SKM-1 treated with dmso at 0.1 percent for 144 hours (cell line): Measurements from ENCODE around the gene CALML4.
"Not testable (repeated sequence)": the region's sequence is repeated elsewhere in the genome, so short reads cannot be mapped to it uniquely, and the experiment has no call there.

Experiments used
- DNase-seq: peaks from one replicate; lab custom pipeline; 2025; ENCODE audit not compliant: unreplicated experiment; lab: John Stamatoyannopoulos, UW

CALML4 gene, protein sequence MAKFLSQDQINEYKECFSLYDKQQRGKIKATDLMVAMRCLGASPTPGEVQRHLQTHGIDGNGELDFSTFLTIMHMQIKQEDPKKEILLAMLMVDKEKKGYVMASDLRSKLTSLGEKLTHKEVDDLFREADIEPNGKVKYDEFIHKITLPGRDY

DNA sequence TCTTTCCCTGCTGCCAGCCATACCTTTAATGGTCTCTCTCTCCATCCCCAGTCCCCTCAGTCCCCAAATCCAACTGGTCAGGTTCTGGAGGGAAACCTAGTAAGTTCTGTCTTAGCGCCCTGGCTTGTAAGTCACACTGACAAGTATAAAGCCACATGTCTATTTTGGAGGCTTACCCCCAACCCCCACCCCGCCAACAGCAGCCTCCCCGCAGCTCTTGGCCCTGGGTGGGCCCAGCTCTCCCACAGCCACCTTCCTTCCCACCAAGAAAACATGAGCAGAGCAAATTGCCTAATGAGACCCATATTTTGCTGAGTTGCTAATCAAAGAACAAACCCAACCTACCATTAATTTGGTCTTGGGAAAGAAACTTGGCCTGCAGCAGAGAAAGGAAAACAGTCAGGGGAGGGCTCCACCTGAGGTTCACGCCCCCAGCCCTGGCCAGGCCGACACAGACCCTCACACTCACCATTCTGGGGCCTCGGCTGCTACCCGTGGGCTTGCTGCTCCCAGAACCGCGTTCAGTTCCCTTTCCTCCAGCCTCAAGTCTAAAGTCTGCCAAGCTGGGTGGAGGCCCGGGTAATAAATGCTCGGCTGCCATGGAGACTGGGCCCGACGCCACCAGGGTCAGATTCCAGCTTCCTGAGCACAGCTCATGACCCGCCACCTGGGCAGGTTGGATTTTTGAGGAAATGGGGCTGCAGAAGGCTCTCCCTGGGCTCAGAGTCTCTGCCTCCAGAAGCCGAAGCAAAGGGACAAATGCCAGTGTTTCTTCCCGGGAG, at the start of gene CALML4:
Gene CALML4, minus strand, starts transcription at position 557 of the 782 bp plus-strand sequence. Its CDS starts 85 bp downstream, at position 472.
- DNase-seq, result no peak

DNA sequence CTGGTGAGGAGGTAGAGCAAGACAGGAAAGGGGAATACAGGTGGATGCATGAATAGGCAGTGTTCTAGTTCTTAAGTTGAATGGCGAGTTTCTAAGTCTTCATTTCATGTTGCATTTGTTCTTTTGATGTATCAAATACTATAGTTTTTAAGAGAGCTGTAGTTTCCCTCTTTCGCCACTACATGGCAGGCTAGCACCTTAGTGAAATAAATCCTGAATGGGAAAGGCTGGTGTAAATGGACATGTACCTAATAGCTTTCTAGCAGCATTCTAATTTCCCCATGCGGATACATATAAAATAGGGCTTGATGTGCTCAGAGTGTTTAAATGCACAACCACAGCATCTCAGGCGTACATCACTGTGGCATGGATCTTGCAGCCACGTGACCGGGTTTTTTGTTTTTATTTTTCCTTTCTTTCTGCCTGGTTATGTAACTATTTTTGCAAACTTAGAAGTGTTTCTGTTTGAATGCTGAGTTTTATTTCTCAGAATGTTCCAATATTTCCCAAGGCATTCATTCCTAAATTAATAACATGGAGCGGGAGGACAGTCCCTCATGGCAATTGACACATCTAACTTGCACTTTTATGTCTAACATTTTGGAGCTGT, 47.9 kb upstream of the CALML4 start:
- DNase-seq, result peak; percentile 84

DNA sequence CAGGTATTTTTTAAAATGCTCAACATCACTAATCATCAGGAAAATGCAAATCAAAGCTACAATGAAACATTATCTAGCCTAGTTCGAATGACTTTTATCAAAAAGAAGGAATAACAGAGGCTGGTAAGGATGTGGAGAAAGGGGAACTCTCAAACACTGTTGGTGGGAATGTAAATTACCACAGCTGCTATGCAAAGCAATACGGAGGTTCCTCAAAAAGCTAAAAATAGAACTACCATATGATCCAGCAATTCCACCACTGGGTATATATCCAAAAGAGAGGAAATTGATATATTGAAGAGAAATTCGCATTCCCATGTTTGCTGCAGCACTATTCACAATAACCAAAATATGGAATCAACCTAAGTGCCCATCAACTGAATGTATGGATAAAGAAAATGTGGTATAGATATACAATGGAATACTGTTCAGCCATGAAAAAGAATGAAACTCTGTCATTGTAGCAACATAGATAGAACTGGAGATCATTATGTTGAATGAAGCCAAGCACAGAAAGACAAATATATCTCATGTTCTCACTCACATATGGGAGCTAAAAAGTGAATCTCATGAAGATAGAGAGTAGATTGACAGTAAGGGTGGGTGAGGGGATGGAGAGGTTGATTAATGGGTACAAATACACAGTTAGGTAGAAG, 44.1 kb upstream of the CALML4 start:
- DNase-seq, result peak; percentile 70

DNA sequence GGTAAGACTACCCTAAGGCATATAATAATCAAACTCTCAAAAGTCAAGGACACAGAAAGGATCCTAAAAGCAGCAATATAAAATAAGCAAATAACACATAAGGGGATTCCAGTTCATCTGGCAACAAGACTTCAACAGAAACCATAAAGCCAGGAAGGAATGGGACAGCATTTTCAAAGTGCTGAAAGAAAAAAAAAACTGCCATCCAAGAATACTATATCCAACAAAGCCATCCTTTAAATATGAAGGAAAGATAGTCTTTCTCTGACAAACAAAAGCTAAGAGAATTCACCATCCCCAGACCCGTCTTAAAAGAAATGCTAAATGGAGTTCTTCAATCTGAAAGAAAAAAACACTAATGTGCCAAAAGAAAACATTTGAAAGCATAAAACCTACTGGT, 39.1 kb upstream of the CALML4 start:
- no peak for DNase-seq

DNA sequence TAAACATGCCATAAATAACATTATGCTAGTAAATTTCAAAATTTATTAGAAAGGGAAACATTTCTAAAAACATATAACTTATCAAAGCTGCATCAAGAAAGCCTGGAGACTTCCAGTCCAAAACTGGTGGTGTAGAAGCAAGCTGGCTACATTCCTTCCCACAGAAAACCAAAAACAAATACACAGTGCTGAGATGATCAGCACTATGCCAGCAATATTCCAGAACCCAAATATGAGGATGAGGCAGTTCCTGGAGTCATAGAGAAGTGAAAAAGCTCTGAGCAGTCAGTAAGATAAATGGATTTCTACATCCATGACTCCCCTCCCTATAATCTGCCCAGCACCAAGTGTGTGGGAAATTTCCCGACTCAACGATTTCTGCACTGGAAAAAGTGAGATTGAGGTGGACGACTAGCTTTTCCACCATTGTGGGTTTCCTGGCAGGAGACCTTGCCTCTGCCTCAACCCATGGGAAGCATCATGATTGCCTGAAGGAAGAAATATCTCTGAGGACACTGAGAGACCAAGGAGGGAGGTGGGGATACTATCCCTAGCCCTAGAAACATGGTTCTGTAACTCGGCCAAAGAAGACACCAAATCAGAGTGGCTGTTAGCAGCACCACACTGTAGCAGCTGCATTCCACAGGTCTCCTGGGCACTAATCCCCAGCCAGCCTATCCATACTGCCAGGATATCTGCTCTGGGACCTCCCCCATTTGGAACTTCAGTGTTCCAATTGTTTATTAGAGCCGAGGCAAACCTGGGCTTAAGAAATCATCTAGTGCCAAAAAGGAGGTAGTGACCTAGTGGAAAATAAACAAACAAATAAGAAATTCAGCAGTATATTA, 36.2 kb upstream of the CALML4 start:
- no peak for DNase-seq

DNA sequence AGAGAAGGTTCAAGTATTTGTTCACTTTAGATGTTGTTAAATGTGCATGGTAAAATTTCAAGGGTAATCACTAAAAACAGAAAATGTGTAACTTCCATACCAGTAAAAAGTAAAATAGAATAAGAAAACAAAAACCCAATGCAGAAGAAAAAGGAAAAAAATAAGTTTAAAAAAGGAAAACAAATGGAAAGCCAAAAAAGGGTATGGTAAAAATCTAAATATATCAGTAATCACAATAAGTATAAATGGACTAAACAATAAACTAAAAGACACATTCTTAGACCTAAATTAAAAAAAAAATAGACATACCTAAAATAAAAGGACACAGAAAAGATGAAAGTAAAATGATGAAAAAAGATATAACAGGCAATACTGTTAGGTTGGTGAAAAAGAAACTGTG, 33.9 kb upstream of the CALML4 start:
- DNase-seq, result no peak

DNA sequence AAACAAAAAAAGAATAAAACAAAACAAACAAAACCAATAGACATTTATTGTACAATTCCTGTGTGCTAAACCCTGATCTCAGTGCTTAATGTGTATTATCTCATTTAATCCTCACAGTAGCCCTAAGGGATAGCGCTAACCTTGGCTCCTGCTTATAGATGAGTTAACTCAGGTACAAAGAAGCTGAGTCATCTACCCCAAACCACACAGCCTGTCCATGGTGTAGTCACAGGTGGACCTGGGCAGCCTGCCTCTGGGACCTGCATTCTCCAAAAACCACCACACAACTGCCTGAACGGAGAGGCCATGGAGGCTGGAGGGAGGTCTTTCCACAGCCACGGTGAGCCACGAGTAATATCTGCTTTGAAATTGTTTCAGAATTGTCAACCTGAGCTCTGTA, 29.9 kb upstream of the CALML4 start:
- DNase-seq, result no peak

DNA sequence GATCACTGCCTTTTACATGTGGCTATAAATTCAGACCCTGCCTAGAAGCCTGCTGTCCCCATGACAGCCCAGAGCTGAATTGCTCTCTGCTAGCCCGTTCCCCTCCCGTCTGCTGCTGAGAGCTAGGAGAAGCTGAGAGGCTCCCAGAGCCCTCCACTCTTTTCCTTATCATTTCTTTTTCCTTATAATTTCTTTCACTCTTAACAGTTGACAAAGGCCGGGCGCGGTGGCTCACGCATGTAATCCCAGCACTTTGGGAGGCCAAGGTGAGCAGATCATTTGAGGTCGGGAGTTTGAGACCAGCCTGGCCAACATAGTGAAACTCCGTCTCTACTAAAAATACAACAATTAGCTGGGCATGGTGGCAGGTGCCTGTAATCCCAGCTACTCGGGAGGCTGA, 29.4 kb upstream of the CALML4 start:
- DNase-seq, result not testable (repeated sequence)

DNA sequence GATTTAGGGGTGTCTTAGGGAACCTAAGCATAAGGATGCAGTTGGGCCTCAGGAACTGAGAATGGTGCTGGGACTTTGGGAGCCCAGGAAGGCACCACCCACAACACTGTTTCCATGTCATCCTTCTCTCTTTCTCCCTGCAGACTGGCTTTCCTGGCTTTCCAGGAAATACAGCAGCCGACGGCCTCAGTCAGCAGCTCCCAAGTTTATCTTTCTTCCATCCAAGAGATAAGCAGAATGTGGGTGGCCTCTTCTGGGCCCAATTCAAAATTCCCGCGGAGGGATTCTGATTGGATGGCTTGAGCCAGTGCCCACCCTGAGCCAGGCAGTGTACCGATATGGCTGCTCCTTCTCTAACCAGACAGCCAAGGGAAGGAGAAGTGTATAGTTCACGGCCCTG, 28.9 kb upstream of the CALML4 start:
- no peak for DNase-seq

DNA sequence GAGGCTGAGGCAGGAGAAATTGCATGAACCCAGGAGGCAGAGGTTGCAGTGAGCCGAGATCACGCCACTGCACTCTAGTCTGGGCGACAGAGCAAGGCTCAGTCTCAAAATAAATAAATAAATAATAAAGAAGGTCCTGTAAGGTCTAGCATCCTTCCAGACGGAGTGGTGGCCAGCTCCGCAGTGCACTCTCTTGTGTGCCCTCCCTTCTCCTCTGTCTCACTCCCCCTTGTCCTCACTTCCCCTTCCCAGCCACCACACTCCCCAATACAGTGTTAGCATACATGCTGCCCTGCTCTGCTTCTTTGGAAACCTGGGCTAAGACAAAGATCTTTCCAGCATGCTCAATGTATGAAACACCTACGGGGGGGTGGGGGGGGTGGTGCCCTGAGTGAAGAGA, 27.8 kb upstream of the CALML4 start:
- peak; percentile 70 for DNase-seq

DNA sequence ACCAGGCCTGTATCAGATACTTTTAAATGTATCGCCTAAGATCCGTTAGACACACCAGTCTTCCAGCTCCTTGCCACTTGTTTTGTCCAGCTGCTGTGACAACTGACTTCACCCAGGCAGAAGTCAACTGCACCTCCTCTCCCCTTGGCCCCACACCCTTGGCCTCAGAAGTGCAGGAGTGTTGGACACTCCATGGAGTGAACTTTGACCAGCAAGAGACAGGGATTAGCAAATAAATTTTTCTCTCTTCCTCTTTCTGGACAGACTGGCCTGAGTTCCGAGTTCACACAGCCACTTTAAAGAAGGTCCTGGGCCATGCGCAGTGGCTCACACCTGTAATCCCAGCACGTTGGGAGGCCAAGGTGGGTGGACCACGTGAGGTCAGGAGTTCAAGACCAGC, 27.3 kb upstream of the CALML4 start:
- peak; percentile 81 for DNase-seq

DNA sequence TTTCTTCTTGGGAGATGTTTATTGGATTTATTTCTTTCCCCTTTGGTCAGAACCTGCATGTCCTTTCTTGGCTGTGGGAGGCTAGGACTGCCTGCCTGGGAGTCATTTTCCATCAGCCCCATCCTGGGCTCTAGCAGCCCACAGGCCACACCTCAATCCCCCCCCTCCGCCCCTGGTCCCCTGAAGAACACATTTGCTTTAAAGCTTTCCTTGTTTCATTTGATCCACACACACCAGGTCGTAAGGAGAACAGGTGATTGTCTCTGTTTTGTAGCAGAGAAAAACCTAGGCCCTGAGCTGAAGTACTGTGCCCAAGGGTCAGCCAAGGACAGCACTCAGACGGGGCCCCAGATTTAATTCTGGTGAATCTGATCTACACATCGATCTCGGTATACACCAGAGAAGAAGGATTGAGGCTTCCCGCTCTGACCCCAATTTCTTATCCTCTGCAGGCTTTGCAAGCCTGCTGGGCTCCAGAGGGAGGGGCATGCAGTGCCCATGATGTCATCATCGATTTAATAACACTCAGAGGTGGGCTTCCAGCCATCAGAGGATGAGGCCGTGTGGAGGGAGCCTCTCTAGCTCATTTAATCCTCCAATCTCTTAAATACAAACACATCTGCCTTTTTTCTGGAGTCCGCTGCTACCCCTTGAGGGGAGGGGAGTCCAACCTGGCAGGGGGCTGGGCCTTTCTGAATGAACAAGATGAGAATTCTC, 26.1 kb upstream of the CALML4 start:
- no peak for DNase-seq

DNA sequence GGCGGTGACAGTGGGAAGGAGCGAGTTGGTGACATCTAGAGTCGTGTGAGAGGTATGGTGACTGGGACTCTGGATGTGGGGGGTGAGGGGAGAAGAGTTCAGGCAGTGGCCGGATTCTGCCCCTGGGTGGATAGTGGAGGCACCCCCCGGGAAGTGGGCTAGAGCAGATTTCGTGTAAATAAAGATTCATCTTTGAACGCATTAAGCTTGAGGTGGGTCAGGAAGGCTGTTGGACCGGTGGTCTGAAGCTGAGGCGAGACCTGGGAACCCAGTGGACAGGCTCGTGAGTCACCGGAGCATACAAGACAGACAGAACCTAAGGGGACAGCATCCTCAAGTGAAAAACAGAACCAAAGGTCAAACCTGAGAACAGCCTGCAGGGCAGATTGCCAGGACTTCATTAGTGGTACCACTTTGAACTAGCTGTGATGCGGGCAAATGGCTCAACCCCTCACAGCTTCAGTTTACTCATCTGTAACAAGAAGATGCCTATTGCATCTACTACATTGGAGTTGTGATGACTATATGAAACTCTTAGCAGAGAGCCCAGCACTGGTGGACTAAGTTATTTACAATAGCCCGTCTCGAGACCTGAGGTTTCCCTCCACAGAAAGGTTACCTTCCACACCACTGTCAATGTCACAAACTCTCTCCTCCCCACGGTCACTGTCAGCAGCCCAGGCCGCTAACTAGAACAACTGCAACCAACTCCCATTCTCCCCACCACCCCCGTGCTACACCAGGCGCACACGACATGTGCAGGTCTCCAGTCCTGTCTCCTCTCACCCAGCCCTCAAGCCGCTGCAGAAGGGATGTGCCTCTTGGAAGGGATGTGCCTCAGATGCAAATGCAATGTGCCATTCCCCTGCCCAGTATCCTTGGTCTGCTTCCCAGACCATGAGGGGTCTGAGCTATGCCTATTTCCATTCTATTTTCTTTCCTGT, 25.3 kb upstream of the CALML4 start:
- DNase-seq, result no peak

DNA sequence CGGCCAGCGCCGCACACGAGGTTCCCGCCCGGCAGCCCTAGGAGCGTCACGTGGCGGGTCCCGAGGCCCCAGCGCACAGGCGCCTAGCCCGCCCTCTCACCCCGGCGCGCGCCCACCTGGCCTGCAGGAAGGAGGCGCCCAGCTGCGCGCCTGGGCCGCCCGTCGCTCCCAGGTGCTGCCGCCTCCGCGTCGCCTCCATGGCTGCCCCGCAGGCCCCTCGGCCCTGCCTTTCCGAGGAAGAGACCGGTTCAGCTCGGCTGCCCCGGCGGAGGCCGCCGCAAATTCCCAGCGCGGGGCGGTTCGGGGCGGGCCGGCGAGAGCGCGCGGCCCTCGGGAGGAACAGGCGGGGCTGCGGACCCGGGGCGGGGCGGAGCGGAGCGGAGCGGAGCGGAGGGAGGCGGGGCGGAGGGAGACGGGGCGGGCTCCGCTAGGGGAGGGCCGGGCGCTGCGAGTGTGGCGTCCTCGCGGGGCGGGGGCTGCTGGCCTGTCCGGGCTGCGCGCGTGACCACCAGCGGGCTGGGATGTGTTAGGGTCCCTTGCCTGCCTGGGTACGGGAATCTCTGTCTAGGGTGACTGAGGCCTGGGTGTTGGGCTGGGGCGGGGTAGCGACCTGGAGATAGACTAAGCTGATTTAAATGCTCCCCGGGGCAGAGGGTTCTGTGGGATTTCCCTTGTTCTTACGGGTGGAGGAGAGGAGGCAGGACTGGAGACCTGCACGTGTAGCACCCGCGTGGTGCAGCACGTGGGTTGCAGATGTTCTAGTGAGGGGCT, 24.4 kb upstream of the CALML4 start, which contains the start of gene CLN6:
Gene CLN6, minus strand, starts transcription at position 343 of the 771 bp plus-strand sequence. Its CDS starts 144 bp downstream, at position 199.
- DNase-seq, result peak; percentile 66

DNA sequence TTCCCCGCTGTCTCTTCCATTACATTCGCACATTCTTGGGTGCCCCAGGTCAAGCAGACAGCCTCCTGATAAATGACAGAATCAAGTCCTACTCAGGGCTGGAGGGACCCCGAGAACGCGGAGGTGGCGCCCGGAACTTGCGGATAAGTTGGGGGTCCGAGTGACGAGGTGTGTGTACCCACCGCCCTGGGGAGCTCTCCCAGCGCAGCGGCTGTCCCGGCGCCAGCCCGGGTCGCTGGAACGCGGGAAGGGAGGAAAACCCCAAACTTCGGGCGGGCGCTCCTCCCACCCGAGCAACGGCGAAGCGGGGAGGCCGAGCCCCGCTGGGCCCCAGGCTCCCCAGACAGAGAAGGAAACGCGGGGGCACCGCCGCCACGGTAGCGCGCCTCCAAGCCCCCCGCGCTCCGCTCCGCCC, 23.8 kb upstream of the CALML4 start:
- no peak for DNase-seq

DNA sequence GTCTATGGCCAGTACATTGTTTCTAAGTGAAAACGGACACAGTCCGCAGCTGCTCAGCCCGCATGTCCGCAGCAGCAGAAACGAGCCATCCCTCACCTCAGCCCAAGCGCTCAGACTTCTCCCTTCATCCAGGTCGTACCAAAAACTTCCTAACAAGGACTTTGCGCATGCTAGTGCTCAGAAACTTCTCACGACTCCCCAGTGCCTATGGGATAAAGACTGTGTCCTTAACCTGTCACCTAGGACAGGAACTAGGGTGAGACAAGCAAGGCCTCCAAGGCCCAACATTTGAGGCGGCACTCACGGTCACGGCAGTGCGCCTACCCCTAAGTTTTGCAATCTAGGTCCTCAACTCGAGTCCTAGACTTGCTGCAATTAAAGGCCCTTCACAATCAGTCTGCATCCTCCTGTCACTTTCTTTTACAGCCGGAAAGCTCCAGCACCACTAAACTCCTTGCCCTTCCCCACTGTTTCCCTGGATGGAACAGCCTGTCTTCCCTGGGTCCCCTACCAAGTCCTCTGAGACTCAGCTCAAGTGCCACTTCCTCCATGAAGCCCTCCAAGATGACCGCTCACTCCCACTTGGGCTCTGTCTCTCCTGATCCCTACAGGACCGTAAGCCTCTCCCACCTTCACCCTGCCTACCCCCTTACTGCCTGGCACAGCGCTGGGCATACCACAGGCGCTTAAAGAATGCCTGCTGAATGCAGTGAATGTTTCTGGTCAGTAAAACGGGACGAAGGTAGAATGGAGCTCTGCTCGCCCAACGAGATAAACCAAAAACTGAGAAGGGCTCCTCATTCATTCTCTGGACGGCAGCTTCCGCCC, 23.2 kb upstream of the CALML4 start:
- DNase-seq, result no peak

DNA sequence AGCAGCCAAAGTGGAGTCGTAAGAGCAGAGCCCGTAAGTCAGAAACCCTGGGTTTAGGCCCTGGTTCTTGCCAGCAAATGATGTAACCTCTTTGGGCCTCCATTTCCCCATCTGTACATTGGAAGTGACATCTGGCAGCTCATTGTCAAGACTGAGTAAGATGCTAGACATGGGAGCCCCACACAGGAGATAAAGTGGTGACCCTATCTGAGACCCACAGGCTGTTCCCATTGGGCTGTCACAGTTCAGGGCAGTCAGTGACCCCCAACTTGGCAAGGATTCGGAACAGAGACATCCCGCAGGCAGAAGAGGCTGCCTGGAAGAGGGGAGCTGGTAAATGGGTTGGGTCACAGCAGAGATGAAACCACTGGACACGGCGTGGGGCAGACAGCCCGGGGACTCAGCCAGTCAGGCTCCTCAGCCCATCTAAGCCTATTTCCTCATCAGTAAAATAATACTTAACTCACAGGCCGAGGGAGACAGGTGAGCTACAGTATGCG, 22.6 kb upstream of the CALML4 start:
- DNase-seq, result no peak
